Activated B cell treated with CpG ODN at 0.5 μM for 24 hours (primary cell): ENCODE results near the gene ST3GAL5. TPM values are rescaled to one million over a fixed set of nuclear protein-coding genes. Genes with fewer than 3 reads are reported as not detected.

ENCODE experiments used
- ATAC-seq: fragments of 200-7000 bp; cut with Tn5 transposase; one replicate; pipeline ENCODE4 v1.10.0; 2021; ENCODE audit warnings: low read depth, mild to moderate bottlenecking, moderate library complexity
- CTCF ChIA-PET: fragments of 350-600 bp; sonication (Branson Sonifier 250); formaldehyde crosslinking; loops from one replicate; lab custom pipeline; 2021; ENCODE audit warnings: antibody characterized with exemption; lab: Charles Lee
- POLR2A ChIA-PET: fragments of 350-600 bp; sonication (Branson Sonifier 250); formaldehyde crosslinking; loops from one replicate; lab custom pipeline; 2021; ENCODE audit warnings: antibody characterized with exemption; lab: Charles Lee
- DNase-seq: peaks from one replicate; pipeline ENCODE4 v3.0.0; 2022
- H3K27ac Mint-ChIP-seq: one replicate; pipeline ENCODE4 v1.8.0; 2020; ENCODE audit warnings: mixed read lengths
- H3K27me3 Mint-ChIP-seq: one replicate; pipeline ENCODE4 v1.8.0; 2021; ENCODE audit warnings: mixed read lengths
- H3K36me3 Mint-ChIP-seq: one replicate; pipeline ENCODE4 v1.8.0; 2021; ENCODE audit warnings: low read depth, mixed read lengths
- H3K4me1 Mint-ChIP-seq: one replicate; pipeline ENCODE4 v1.8.0; 2021; ENCODE audit warnings: mixed read lengths
- H3K4me3 Mint-ChIP-seq: one replicate; pipeline ENCODE4 v1.8.0; 2020; ENCODE audit warnings: mild to moderate bottlenecking, mixed read lengths
- H3K9me3 Mint-ChIP-seq: one replicate; pipeline ENCODE4 v1.8.0; 2020; ENCODE audit warnings: mixed read lengths
- intact Hi-C: fragments of 100-400 bp; cut with micrococcal nuclease; formaldehyde crosslinking; loops from one replicate; pipeline ENCODE4 v1.15.1; 2024
- total RNA-seq: library from RNA; stranded (reverse); gene quantifications from 2 replicates; pipeline ENCODE4 v1.2.3, GENCODE V29; 2022
- TF ChIP-seq, protein P1 (sequence below): fragments of 200-600 bp; IDR thresholded peaks from one replicate; pipeline ENCODE4 v1.8.0; 2022; ENCODE audit warnings: antibody characterized with exemption, mild to moderate bottlenecking

ST3GAL5 gene
- total RNA-seq, 1 donor from 2014 or later, result 70.7 TPM

DNA sequence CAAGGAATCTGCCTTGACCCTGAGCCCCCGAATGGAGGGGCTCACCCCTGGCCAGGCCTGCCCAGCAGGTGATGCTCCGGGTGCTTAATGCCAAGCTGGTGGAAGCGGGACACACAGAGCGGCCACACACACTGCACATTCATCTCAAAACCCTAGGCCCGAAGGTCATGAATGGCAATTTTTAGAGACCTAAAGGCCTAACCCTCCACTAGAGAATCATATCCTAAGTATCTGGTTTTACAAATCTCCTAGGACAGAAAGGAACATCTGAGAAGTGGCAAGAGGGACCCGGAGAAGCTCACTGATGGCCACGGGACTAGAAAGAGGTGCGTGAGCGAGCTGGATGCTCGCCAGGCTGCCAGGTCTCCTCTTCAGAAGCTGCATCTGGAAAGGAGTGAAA lies 38.3 kb downstream of the ST3GAL5 start:
- peaks cover 77% of the 10 kb centered on the region for H3K4me1 Mint-ChIP-seq
- no peaks in the 10 kb centered on the region for H3K27me3 Mint-ChIP-seq
- ATAC-seq, result no peak
- ChIA-PET POLR2A (interaction anchor here (0.7 to 5.5 kb wide), 4 partner anchors 10 to 195 kb away, joined by 3 to 77 read pairs (median 8); partner anchors contain the start of gene ST3GAL5), CTCF (interaction anchor here (0.8 to 8.3 kb wide), 4 partner anchors 15 to 186 kb away, joined by 3 to 65 read pairs (median 30); partner anchors contain the start of gene ST3GAL5)
- peak overlapping the region; percentile 41 for H3K4me3 Mint-ChIP-seq
- H3K27ac Mint-ChIP-seq, result peak overlapping the region; percentile 99
- peaks cover 75% of the 10 kb centered on the region for H3K36me3 Mint-ChIP-seq
- intact Hi-C loops, result loop anchor here (2.0 to 10.0 kb wide), 2 partner anchors 14 to 344 kb away; partner anchors contain the start of genes IMMT and MRPL35
- TF ChIP-seq, protein P1, sequence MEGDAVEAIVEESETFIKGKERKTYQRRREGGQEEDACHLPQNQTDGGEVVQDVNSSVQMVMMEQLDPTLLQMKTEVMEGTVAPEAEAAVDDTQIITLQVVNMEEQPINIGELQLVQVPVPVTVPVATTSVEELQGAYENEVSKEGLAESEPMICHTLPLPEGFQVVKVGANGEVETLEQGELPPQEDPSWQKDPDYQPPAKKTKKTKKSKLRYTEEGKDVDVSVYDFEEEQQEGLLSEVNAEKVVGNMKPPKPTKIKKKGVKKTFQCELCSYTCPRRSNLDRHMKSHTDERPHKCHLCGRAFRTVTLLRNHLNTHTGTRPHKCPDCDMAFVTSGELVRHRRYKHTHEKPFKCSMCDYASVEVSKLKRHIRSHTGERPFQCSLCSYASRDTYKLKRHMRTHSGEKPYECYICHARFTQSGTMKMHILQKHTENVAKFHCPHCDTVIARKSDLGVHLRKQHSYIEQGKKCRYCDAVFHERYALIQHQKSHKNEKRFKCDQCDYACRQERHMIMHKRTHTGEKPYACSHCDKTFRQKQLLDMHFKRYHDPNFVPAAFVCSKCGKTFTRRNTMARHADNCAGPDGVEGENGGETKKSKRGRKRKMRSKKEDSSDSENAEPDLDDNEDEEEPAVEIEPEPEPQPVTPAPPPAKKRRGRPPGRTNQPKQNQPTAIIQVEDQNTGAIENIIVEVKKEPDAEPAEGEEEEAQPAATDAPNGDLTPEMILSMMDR, result no peak
- no peak for DNase-seq
- peaks cover 8% of the 10 kb centered on the region for H3K9me3 Mint-ChIP-seq

DNA sequence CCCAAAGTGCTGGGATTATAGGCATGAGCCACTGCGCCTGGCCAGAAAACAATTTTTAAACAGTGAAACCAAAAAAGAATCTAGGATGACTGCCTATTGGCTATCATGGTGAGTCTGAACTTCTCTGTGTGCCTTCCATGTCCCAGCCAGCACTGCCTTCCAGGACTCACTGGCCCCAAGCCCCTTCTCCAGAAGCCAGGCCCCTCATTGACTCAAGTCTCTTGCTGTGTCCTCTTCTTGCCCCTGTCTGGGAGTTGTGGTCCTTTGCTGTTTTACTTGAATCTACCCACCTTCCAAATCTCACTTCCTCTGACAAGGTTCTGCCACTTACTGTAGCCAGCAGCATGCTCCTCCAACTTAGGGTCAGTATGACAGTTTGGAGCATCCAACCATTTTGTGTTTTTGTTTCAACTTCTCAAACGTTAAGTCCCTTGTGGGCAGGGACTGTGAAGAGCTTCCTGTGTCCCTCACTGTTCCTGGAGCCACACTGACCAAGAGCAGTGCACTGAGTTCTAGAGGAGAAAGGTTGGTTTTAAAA lies 41.7 kb downstream of the ST3GAL5 start:
- Mint-ChIP-seq H3K27me3 (no peaks in the 10 kb centered on the region), H3K36me3 (peaks cover 78% of the 10 kb centered on the region), H3K4me1 (peaks cover 44% of the 10 kb centered on the region), H3K9me3 (peaks cover 3% of the 10 kb centered on the region), H3K27ac (peak overlapping the region; percentile 55), H3K4me3 (no peak overlapping the region)
- CTCF ChIA-PET, result interaction anchor here (1.7 kb wide), 1 partner anchor 17 kb away, joined by 5 read pairs; no protein-coding TSS in a partner anchor
- intact Hi-C loops, result no loop called here
- TF ChIP-seq, protein P1, result no peak
- DNase-seq (no peak), ATAC-seq (no peak)
- POLR2A ChIA-PET, result interaction anchor here (0.6 kb wide), 1 partner anchor 40 kb away, joined by 3 read pairs; no protein-coding TSS in a partner anchor

DNA sequence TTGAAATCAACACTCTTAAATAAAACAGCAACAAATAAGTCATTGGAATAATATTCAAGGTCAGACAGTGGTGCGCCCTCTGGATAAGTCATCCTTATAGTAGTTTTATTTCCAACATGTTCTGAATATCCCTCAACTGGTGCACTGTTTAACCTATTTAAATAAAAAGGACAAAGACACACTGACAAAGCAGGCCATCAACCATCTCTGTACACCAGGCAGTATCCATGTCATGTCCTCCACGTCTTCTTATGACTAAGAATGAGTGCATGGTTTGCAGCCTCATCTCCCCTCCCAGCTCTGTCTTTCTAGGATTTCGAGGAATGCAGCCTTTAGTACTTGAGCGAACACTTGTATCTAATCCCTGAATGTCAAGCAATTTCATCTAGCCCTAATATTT lies 42.4 kb downstream of the ST3GAL5 start:
- Mint-ChIP-seq H3K27ac (peak overlapping the region; percentile 55), H3K27me3 (no peaks in the 10 kb centered on the region), H3K4me3 (no peak overlapping the region), H3K9me3 (peaks cover 3% of the 10 kb centered on the region), H3K36me3 (peaks cover 78% of the 10 kb centered on the region), H3K4me1 (peaks cover 43% of the 10 kb centered on the region)
- DNase-seq (no peak), ATAC-seq (no peak)
- TF ChIP-seq, protein P1, result no peak
- intact Hi-C loops, result no loop called here
- CTCF ChIA-PET, result no interaction called here
- POLR2A ChIA-PET, result no interaction called here

DNA sequence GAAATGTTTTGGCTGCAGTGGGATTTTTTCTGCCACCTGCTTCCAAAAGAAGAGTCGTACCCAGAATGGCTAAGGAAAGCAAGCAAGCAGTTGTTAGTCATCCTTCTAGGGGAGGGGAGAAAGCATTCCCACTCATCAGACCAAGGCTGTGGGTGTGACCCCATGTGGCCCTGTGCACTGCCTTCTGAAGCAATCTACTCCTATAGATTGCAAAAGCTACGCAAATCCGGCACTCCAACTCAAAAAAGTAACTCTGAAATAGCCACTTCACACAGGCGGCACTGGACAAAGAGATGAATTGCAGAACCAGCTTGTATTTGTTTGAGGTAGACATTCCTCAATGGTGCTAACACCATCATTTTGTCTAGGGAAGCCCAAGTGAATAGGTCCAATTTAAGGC lies 44.3 kb downstream of the ST3GAL5 start:
- intact Hi-C loops, result no loop called here
- H3K27me3 Mint-ChIP-seq, result no peaks in the 10 kb centered on the region
- no peak overlapping the region for H3K4me3 Mint-ChIP-seq
- DNase-seq (no peak), ATAC-seq (no peak)
- no peak overlapping the region for H3K27ac Mint-ChIP-seq
- ChIA-PET POLR2A (interaction anchor here (0.6 to 1.7 kb wide), 3 partner anchors 9 to 282 kb away, joined by 3 to 5 read pairs (median 3); no protein-coding TSS in a partner anchor), CTCF (interaction anchor here (1.2 to 1.3 kb wide), 2 partner anchors 9 to 43 kb away, joined by 4 to 5 read pairs; no protein-coding TSS in a partner anchor)
- TF ChIP-seq, protein P1, result no peak
- peaks cover 79% of the 10 kb centered on the region for H3K36me3 Mint-ChIP-seq
- peaks cover 40% of the 10 kb centered on the region for H3K4me1 Mint-ChIP-seq
- peaks cover 3% of the 10 kb centered on the region for H3K9me3 Mint-ChIP-seq

DNA sequence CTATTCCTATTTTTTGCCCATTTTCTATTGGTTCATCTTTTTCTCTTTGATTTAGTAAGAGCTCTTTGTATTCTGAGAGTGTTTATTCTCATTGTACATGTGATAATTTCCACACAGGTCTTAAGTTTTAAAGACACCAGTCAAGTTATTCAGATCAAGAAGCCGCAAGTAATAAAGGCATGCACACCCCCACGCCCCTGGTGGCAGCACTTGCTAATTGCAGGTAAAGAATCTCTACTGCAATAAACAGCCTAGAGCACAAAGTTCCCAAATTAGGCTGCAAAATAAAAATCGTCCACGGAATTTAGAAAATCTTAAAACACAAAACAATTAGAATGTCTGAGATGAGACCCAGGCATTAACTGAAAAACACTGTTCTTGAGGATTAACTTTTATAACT lies 45.2 kb downstream of the ST3GAL5 start:
- no peak overlapping the region for H3K4me3 Mint-ChIP-seq
- no peaks in the 10 kb centered on the region for H3K27me3 Mint-ChIP-seq
- TF ChIP-seq, protein P1, result no peak
- ChIA-PET POLR2A (no interaction called here), CTCF (interaction anchor here (1.3 kb wide), 1 partner anchor 16 kb away, joined by 7 read pairs; no protein-coding TSS in a partner anchor)
- ATAC-seq (no peak), DNase-seq (no peak)
- H3K9me3 Mint-ChIP-seq, result peaks cover 3% of the 10 kb centered on the region
- peaks cover 87% of the 10 kb centered on the region for H3K36me3 Mint-ChIP-seq
- intact Hi-C loops, result no loop called here
- H3K27ac Mint-ChIP-seq, result no peak overlapping the region
- H3K4me1 Mint-ChIP-seq, result peaks cover 40% of the 10 kb centered on the region
